ENCODE results near the gene PRDM10.

The PRDM10 gene

DNA sequence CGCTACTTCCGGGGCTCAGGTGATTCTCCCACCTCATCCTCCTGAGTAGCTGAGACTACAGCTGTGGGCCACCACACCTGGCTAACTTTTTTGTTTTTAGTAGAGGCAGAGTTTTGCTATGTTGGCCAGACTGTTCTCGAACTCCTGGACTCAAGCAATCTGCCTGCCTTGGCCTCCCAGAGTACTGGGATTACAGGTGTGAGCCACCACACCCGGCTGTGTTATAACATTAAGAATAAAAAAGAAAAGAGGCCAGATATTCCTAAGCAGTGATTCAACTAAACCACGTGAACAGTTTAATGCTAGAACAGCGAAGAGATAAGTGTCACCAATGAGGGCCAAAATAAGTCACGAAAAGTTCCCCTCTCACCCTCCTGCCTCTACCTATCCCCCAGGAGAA, 3.7 kb downstream of the PRDM10 start:
- H3K27ac ChIP-seq: no peak overlapping the region

GRCh38 chr11:129998107-129998506, 4.5 kb downstream of the PRDM10 start:
- no peak overlapping the region for H3K27ac ChIP-seq
- TF ChIP-seq, protein P1, sequence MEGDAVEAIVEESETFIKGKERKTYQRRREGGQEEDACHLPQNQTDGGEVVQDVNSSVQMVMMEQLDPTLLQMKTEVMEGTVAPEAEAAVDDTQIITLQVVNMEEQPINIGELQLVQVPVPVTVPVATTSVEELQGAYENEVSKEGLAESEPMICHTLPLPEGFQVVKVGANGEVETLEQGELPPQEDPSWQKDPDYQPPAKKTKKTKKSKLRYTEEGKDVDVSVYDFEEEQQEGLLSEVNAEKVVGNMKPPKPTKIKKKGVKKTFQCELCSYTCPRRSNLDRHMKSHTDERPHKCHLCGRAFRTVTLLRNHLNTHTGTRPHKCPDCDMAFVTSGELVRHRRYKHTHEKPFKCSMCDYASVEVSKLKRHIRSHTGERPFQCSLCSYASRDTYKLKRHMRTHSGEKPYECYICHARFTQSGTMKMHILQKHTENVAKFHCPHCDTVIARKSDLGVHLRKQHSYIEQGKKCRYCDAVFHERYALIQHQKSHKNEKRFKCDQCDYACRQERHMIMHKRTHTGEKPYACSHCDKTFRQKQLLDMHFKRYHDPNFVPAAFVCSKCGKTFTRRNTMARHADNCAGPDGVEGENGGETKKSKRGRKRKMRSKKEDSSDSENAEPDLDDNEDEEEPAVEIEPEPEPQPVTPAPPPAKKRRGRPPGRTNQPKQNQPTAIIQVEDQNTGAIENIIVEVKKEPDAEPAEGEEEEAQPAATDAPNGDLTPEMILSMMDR (conservative IDR thresholded peaks at IDR 0.05): no peak
- TF ChIP-seq ZFX (IDR thresholded peaks at IDR 0.05): no peak

More for the DNA sequence above, 3.7 kb downstream of the PRDM10 start:
- TF ChIP-seq, protein P1 (conservative IDR thresholded peaks at IDR 0.05): no peak
- no peak for TF ChIP-seq ZFX (IDR thresholded peaks at IDR 0.05)

DNA sequence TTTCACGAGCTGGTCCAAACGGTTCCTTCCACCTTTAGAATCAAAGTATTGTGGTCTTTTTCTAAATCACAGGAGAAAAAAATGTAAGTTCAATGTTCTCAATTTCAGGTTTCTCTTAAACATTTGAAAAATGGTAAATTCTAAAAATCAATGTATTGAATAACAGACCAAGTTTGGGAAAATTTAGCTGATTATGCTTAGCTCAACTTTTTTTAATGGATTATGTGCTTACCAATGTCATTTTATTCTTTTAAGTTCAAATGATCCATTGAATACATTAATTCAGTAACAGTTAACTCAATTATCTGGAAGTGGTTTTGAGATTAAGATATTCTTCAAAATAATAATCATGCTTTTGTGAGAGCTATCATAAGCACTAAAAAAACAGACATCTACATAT, 5.1 kb downstream of the PRDM10 start:
- TF ChIP-seq, protein P1 (conservative IDR thresholded peaks at IDR 0.05): no peak
- no peak for TF ChIP-seq ZFX (IDR thresholded peaks at IDR 0.05)
- peak overlapping the region; percentile 26 for H3K27ac ChIP-seq

- no peak for TF ChIP-seq ZFX (IDR thresholded peaks at IDR 0.05)
- TF ChIP-seq, protein P1 (conservative IDR thresholded peaks at IDR 0.05): no peak
- no peak overlapping the region for H3K27ac ChIP-seq
Observed at GRCh38 chr11:129996113-129996870, 6.3 kb downstream of the PRDM10 start.

DNA sequence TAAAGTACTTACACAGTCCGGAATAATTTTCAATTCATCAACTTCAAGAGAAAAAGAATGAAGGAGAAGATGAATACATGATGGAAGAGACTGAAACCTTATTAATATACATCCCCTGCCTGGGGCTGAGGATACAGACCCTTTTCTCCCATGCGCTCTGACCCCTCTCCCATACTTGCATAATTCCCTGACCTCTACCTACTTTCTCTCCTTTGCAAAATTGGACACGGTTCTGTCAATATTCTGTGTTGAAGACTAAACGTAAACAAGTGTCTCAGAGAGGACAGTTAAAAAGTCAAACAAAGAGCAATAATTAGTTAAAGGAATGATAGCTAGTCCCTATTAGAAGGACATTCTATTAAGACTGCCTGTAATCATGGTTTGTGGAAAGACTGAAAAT, 7.5 kb downstream of the PRDM10 start:
- TF ChIP-seq, protein P1 (conservative IDR thresholded peaks at IDR 0.05): no peak
- no peak for TF ChIP-seq ZFX (IDR thresholded peaks at IDR 0.05)
- no peak overlapping the region for H3K27ac ChIP-seq

DNA sequence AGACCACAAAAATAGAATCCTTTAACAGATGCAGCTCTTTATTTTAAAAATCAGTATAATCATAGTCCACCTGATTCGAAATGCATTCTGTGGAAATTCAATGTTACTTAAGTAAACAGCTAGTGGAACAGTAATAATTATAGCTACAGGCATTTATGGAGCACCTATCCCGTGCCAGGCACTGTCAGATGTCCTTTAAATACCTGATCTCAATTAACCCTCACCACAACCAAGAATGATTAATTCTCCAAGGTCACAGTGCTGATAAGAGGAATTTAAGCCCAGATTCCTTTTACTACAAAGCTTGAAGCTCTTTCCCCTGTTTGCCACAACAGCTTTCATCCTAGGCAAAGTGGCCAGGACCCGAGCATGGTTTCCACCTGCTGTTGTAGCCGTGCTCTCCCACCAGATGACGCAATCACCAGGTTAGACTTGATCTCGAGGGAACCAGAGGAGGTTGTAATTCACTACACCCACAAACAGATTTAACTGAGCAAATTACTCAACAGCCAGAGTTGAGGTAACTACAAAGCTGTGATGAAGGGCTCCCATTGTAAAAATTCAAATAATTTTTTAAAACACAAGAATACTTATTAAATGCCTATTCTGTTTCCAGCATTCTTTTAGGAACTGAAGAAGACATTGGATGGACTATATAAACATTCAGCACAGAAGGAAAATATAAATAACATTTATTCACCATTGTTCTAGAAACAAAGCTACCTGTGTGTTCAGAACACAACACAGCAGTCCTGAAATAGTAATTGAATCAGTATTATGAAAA, 10.3 kb downstream of the PRDM10 start:
- TF ChIP-seq, protein P1 (conservative IDR thresholded peaks at IDR 0.05): no peak; the same call in 1 of the 2 replicates
- TF ChIP-seq ZFX (IDR thresholded peaks at IDR 0.05): no peak

More for the DNA sequence above, 10.3 kb downstream of the PRDM10 start:
- H3K27ac ChIP-seq: no peak overlapping the region
